ENCODE results near the gene GALM.

The GALM gene

DNA sequence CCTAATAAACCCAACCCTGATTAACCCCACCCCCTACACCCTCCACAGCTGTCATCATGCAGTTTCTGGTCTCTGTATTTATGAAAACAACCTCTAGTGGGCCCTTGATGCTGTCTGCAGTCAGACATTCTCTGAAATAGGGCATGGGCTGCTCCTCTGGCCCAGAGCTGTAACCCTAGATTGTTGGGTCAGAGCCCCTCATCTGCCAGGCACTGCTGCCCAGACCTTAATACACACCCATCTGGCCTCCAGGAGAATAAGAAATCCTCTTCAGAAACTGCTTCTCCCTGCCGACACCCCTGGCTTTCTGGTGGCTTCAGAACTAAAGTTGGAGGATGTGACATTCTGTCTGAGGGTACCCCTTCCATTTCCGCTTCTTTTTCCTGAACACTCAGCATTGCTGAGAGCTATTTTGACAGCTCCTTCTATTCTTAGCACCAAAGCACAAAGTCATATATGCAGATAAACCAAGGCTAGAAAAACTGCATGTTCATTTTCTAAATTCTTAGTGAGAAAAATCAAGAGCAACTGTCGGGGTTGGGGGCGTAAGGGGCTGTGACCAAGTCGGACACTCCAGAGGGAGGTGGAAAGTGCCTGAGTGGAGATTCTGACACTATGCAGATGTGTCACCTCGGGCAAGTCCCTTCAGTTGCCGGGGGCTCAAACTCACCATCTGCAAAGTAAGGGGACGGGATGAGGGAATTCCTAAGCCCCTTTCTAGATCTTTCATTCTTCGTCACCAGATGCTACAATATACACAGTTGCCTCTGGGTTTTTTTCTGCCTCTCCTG, 56.6 kb downstream of the GALM start:
- H3K4me3 ChIP-seq (ENCODE audit: low read length): no peak overlapping the region
- DNase-seq (ENCODE audit: low read depth): no peak

DNA sequence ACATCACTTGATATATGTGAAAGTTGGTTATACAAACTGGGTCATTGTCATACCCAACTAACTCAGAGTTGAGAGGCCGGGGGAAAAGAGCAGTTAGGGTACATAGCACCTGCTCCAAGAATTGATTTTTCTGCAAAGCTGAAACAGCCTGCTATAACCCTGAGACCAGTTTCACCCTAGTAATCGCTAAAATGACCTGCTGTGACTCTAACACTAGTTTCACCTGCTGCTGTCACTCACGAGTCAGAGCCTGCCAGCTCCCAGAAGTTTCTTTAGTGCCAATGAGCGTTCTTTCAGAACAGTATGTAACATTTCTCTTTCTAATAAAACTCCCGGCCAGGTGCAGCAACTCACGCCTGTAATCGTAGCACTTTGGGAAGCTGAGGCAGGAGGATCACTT, 57.3 kb downstream of the GALM start:
- H3K4me3 ChIP-seq (ENCODE audit: low read length): no peak overlapping the region
- TF ChIP-seq, protein P1, sequence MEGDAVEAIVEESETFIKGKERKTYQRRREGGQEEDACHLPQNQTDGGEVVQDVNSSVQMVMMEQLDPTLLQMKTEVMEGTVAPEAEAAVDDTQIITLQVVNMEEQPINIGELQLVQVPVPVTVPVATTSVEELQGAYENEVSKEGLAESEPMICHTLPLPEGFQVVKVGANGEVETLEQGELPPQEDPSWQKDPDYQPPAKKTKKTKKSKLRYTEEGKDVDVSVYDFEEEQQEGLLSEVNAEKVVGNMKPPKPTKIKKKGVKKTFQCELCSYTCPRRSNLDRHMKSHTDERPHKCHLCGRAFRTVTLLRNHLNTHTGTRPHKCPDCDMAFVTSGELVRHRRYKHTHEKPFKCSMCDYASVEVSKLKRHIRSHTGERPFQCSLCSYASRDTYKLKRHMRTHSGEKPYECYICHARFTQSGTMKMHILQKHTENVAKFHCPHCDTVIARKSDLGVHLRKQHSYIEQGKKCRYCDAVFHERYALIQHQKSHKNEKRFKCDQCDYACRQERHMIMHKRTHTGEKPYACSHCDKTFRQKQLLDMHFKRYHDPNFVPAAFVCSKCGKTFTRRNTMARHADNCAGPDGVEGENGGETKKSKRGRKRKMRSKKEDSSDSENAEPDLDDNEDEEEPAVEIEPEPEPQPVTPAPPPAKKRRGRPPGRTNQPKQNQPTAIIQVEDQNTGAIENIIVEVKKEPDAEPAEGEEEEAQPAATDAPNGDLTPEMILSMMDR (conservative IDR thresholded peaks at IDR 0.05; ENCODE audit: low read length): no peak
- no peak for DNase-seq (ENCODE audit: low read depth)

More for the DNA sequence above, 56.6 kb downstream of the GALM start:
- TF ChIP-seq, protein P1 (conservative IDR thresholded peaks at IDR 0.05; ENCODE audit: low read length): no peak

DNA sequence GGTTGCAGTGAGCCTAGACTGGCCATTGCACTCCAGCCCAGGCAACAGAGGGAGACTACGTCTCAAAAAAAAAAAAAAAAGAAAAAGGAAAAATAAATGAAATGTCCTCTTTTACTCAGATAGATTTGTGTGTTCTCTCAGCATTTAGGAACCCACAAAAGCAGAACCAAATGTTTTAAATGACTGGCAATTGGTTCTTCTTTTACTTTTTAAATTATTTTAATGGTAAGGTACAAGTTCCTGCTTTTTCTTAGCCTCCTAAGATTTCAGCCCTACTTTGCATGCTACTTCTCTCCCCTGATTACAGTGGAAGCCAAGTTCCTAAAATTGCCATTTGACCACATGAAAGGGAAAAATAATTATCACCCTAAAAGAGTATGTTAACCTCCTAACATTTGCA, 61.7 kb downstream of the GALM start:
- no peak overlapping the region for H3K4me3 ChIP-seq (ENCODE audit: low read length)
- TF ChIP-seq, protein P1 (conservative IDR thresholded peaks at IDR 0.05; ENCODE audit: low read length): no peak
- DNase-seq (ENCODE audit: low read depth): no peak

GRCh38 chr2:38728694-38729093, 62.8 kb downstream of the GALM start:
- DNase-seq (ENCODE audit: low read depth): no peak
- no peak overlapping the region for H3K4me3 ChIP-seq (ENCODE audit: low read length)
- TF ChIP-seq, protein P1 (conservative IDR thresholded peaks at IDR 0.05; ENCODE audit: low read length): no peak

DNA sequence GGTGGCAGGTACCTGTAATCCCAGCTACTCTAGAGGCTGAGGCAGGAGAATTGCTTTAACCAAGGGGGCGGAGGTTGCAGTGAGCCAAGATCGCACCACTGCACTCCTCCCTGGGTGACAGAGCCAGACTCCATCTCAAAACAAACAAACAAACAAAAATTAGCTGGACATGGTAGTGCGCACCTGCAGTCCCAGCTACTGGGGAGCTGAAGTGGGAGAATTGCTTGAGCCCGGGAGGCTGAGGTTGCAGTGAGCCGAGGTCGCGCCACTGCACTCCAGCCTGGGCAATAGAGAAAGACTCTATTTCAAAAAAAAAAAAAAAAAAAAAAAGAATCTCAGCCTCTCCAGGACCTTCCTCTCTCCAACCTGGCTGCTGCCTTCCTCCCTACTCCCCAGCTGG, 65.2 kb downstream of the GALM start:
- TF ChIP-seq, protein P1 (conservative IDR thresholded peaks at IDR 0.05; ENCODE audit: low read length): no peak
- no peak for DNase-seq (ENCODE audit: low read depth)

GRCh38 chr2:38731684-38732221, 65.8 kb downstream of the GALM start:
- no peak for DNase-seq (ENCODE audit: low read depth)
- TF ChIP-seq, protein P1 (conservative IDR thresholded peaks at IDR 0.05; ENCODE audit: low read length): no peak

More for the DNA sequence above, 65.2 kb downstream of the GALM start:
- H3K4me3 ChIP-seq (ENCODE audit: low read length): no peak overlapping the region

More at GRCh38 chr2:38731684-38732221, 65.8 kb downstream of the GALM start:
- H3K4me3 ChIP-seq (ENCODE audit: low read length): no peak overlapping the region

All from AG10803 (cell line).